K562 (cell line): Measurements from ENCODE around the gene GPC3. TPM values are rescaled to one million over a fixed set of nuclear protein-coding genes. Genes with fewer than 3 reads are reported as not detected.

Experiments used
- ARID1B ChIP-seq: fragments of 450-650 bp; IDR thresholded peaks from 2 replicates; pipeline ENCODE4 v1.6.1; 2016; ENCODE audit warnings: antibody characterized with exemption, mild to moderate bottlenecking, inconsistent platforms
- ARNT ChIP-seq, 2 experiments: fragments of 450-650 bp; IDR thresholded peaks; 2 replicates each; pipeline ENCODE4 v1.6.1; 2016; ENCODE audit warnings: mild to moderate bottlenecking in 1 of 2
- EHMT2 ChIP-seq: fragments of 450-650 bp; IDR thresholded peaks from 2 replicates; pipeline ENCODE4 v1.6.1; 2018; ENCODE audit warnings: antibody characterized with exemption
- FOXA1 ChIP-seq: fragments of 450-650 bp; IDR thresholded peaks from 2 replicates; pipeline ENCODE4 v1.6.1; 2016; ENCODE audit warnings: mild to moderate bottlenecking, borderline replicate concordance
- KHSRP ChIP-seq: fragments of 450-650 bp; IDR thresholded peaks from 2 replicates; pipeline ENCODE4 v1.6.1; 2017
- MECOM ChIP-seq: fragments of 250-450 bp; sonication (Bioruptor Pico); IDR thresholded peaks from 2 replicates; pipeline ENCODE4 v1.8.0; 2022; ENCODE audit warnings: inconsistent platforms
- NELFE ChIP-seq: IDR thresholded peaks from 2 replicates; pipeline ENCODE4 v1.6.1; 2011; ENCODE audit warnings: mild to moderate bottlenecking; ENCODE audit not compliant: insufficient read depth, insufficient read length
- PHF21A ChIP-seq: fragments of 450-650 bp; IDR thresholded peaks from 2 replicates; pipeline ENCODE4 v1.6.1; 2017; ENCODE audit warnings: low read depth, borderline replicate concordance
- POLR2A ChIP-seq: fragments of 450-650 bp; conservative IDR thresholded peaks from 2 replicates; pipeline ENCODE4 v1.6.1; 2016
- PRDM10 ChIP-seq: fragments of 450-650 bp; IDR thresholded peaks from 2 replicates; pipeline ENCODE4 v1.6.1; 2018; ENCODE audit not compliant: partially characterized antibody
- SP1 ChIP-seq: sonication (generic); formaldehyde crosslinking; IDR thresholded peaks from 2 replicates; pipeline ENCODE4 v1.8.1; 2022; ENCODE audit warnings: mild to moderate bottlenecking, missing genetic modification reagents
- TCF7L2 ChIP-seq: fragments of 150-350 bp; IDR thresholded peaks from 2 replicates; pipeline ENCODE4 v1.6.1; 2016; ENCODE audit warnings: low read depth, mild to moderate bottlenecking, low read length, moderate library complexity
- ZNF23 ChIP-seq: fragments of 250-450 bp; sonication (Bioruptor Pico); IDR thresholded peaks from 2 replicates; pipeline ENCODE4 v1.4.0; 2020; ENCODE audit warnings: mild to moderate bottlenecking
- polyA plus RNA-seq, 8 experiments: library from polyadenylated mRNA; depleted of rRNA in 4 of 8; stranded (reverse) in 5 of 8; unstranded in 3 of 8; fragments of >200 nt; fragmentation: Nextera tagmentation in 2 of 8; fragmentation: Illumina TruSeq in 1 of 8; extraction: Ambion mirVana in 2 of 8; extraction: Trizol in 1 of 8; gene quantifications; 2 replicates each; pipeline versions ENCODE4 v1.2.1 to v1.2.3, GENCODE V29; 2011 to 2014; ENCODE audit warnings: inconsistent platforms in 1 of 8, missing spikeins in 1 of 8
- total RNA-seq, 7 experiments: library from RNA; depleted of rRNA in 6 of 7; stranded (reverse); fragments of >200 nt in 6 of 7; fragmentation: Illumina TruSeq in 2 of 7; extraction: Trizol in 2 of 7; gene quantifications; 2 replicates each; pipeline versions ENCODE4 v1.2.1 to v1.2.3, GENCODE V29; 2011 to 2021; ENCODE audit warnings: low replicate concordance in 1 of 7
- TF ChIP-seq, protein P1 (sequence below), 2 experiments: IDR thresholded peaks; 2 replicates each; pipeline ENCODE4 v1.6.1; 2012; ENCODE audit warnings: improper control_type of control experiment in 2 of 2, low read depth in 2 of 2, low read length in 2 of 2, borderline replicate concordance in 1 of 2

Gene GPC3
- total and polyA plus RNA-seq, 9 of the 15 experiments (the other 6 are each of a cell fraction or from before 2014, with no cell fraction given), result 0.42 TPM; not detected in 8

DNA sequence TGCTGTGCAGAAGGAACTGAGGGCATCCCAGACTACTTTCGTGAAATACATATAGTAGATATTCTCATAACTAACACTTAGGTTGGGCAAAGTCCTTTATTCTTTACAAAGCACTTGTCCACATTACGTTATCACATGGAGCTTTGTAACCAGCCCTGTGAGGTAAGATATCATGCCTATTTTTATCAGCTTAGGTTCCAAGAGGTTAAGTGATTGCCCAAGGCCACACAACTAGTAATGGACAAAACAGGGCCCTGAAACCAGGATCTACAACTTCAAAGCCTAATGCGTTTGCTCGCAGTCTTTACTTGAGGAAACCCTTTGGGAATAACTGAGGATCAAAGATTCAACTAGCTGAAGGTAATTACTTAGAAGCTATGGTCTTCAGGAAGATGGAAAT, 261.5 kb downstream of the GPC3 start (continued):
- TF ChIP-seq, protein P1, sequence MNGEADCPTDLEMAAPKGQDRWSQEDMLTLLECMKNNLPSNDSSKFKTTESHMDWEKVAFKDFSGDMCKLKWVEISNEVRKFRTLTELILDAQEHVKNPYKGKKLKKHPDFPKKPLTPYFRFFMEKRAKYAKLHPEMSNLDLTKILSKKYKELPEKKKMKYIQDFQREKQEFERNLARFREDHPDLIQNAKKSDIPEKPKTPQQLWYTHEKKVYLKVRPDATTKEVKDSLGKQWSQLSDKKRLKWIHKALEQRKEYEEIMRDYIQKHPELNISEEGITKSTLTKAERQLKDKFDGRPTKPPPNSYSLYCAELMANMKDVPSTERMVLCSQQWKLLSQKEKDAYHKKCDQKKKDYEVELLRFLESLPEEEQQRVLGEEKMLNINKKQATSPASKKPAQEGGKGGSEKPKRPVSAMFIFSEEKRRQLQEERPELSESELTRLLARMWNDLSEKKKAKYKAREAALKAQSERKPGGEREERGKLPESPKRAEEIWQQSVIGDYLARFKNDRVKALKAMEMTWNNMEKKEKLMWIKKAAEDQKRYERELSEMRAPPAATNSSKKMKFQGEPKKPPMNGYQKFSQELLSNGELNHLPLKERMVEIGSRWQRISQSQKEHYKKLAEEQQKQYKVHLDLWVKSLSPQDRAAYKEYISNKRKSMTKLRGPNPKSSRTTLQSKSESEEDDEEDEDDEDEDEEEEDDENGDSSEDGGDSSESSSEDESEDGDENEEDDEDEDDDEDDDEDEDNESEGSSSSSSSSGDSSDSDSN (IDR thresholded peaks at IDR 0.05; ENCODE audit: borderline replicate concordance in 1 of 2, low read depth in 2 of 2, low read length in 2 of 2), result no peak
- TF ChIP-seq SP1 (CRISPR knock-in tag) (no peak), PRDM10 (no peak), MECOM (CRISPR knock-in tag) (no peak), KHSRP (no peak), ARNT (IDR thresholded peaks at IDR 0.05) (no peak), EHMT2 (no peak), ZNF23 (CRISPR knock-in tag) (no peak), POLR2A (no peak), ARID1B (no peak), TCF7L2 (no peak), PHF21A (no peak), NELFE (no peak), FOXA1 (no peak)
